Hepatic stellate cell (primary cell): ENCODE data around the gene SMCHD1.
A peak's percentile ranks its signal among the peaks of the same experiment; 100 is the strongest.

Experiments used
- DNase-seq: peaks from one replicate; pipeline ENCODE4 v3.0.0; 2011; ENCODE audit warnings: low spot score

The SMCHD1 gene

DNA sequence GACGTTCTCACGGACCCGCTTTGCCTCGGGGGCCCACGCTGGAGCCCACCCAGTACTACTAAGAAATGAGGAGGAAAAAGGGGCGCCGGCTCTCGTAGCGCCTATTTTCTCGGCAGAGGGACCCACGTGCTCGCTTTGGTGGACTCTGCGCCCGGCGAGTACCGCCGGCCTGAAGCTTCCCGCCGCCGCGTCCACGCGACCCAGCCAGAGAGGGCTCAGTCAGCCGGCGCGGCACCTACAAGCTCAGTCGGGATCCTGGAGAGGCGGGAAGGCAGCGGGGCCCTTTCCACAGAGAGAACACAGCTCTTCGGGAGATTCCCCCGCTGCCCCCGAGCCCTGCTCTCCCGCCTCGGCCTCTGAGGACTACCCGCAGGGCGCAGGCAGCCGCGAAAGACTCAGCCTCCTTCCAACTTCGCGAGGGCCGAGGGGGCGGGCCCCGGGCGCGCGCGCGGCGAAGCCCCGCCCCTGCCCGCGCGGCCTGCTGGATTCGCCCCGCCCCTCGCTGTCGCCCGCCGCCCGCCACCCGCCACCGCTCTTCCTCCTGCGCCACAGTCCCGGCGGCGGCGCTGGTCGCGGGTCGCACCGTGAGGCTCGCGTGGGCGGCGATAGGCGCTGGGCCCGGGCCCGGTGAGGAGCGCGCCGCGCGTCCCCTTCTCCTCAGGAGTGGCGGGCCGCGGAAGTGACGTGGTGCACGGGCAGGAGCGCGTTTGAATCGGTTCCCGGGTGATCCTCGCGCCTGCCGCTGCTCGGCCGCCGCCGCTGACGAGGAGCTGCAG, at the start of gene SMCHD1:
TSS of gene SMCHD1 (plus strand) at position 549 of the 776 bp plus-strand sequence. CDS start 350 bp downstream, outside the sequence.
- DNase-seq = peak; percentile 77

DNA sequence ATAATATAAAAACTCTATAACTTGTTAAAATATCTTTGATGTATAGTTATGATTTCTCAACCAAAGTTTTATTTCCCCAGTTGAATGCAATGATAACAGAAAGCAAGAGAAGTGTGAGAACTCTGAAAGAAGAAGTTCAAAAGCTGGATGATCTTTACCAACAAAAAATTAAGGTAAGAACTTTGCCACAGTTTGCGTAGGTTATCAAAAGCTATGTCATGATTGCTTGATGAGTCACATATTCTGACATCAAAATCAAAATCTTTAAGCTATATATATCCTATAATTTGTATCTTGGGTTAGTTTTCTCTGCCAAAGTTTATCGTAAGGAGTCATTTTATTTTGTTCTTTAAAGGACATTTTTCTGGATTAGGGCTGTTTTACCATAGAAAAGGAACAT, 49.2 kb upstream of the SMCHD1 start:
- no peak for DNase-seq

DNA sequence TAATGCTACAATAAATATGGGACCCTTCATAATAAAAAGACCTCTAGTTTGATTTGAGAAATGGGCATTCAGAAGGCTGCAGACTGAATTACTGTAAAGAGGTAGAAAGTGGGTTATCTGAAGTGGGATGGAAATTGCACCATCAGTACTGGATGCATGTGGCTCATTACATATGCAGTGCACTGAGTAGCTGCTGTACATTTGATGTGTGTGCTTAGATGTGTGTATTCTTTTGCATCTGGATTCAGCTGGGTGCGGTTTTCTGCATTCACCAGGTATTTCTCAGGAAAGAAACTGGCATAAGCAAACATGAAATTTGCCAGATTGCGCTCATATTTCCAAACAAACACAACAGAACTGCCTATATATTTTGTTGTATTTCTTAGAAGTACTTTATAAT, 45.9 kb upstream of the SMCHD1 start:
- DNase-seq = no peak

DNA sequence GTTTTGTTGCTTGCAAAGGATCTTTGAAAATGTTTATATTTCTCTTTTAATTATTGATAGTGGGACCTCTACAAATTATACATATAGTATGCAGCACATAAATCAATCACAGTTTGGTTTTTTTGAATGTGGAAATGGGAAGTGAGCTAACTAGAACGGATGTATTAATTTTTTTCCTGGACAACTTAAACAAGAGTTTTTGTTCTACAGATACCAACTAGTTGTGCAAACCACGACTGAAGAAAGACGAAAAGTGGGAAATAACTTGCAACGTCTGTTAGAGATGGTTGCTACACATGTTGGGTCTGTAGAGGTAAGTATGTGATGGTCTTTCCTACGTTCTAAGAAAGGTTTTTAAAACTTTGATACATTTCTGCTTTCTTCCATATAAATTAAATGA, 45.0 kb upstream of the SMCHD1 start:
- DNase-seq = no peak

DNA sequence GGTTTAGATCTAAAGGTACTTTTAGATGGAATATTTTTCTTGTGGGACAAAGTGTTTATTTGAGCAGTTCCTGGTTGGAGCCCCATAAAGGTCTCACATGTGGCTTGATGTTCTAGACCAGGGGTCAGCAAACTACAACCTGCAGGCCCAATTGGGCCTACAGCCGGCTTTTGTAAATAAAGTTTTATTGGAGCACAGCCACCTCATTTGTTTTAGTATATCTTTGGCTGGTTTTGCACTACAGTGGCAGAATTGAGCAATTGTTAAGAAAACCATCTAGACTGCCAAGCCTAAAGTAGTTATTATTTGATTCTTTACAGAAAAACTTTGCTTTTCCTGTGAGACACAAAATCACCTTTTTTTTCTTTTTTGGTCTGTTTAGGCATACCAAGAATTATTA, 42.5 kb upstream of the SMCHD1 start:
- no peak for DNase-seq

DNA sequence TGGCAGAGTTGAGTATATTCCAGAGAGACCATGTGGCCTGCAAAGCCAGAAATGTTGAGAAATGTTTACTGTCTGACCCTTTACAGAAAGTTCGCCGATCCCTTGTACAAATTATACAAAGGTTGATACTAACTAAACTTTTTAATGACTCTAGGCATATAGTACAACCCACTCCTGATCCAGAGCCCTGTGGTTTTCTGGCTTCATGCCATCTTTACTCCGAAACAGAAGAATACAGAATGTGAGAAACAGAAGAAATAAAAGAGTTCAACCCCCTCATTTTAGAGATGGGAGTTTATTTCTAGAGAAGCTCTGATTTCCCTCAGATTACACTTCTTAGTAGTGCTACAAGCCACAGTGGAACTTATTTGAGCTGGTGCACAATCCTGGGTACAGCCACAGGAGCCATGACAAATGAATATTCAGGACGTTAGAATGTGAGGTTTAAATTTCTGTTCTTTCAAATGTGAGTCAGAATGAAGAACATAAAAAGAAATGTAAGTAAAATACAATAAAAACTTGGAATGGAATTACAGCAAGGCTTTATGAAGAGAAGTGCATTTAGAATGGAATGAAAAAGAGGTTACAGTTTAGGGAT, 38.0 kb upstream of the SMCHD1 start:
- DNase-seq = no peak

DNA sequence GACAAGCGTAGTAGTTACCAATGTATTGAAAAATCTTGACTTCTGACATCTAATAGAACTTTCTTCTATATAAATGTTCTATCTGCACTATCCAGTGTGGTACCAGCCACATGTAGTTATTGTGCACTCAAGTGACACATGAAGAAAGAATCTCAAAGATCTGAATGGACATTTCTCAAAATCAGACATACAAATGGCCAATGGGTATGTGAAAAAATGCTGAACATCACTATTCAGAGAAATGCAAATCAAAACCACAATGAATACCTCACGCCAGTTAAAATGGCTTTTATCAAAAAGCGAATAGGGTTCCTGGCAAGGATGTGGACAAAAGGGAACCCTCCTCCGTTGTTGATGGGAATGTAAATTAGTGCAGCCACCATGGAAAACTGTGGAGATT, 37.5 kb upstream of the SMCHD1 start:
- DNase-seq = no peak

DNA sequence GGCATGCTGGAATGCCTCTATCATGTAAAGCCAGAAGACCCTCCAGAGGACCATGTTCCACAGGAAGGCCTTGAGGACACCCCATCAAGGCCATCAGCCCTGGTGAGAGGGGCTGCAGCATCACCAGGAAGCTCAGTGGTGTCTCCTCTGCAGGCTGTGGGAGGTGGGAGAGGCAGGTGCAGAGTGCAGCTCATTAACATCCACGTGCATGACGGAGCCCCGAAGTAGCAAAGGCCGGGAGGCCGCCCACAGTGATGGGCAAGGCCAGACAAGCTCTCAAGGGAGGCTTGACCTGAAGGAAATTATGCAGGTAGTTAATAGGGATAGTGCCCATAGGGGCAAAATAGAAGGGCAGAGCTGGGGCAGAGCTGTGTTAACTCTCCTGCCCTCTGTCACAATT, 30.3 kb upstream of the SMCHD1 start:
- DNase-seq = no peak

DNA sequence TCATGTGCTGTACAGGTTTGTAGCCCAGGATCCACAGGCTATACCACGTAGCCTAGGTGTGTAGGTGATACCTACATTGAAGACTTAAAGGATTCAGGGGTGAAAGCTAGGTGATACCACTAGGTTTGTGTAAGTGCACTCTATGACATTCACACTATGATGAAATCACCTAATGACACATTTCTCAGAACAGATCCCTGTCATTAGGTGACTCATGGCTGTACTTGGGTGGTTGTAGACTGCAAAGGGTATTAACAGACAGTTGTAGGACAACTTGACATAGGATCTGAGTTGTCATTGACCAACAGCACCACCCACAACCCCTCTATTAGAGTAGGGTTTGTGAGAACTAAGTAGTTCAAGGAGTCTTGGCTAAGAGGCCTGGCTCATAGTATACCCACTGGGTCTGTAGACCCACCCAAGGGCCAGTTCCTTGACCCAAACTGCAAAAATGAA, 27.7 kb upstream of the SMCHD1 start:
- DNase-seq = no peak

DNA sequence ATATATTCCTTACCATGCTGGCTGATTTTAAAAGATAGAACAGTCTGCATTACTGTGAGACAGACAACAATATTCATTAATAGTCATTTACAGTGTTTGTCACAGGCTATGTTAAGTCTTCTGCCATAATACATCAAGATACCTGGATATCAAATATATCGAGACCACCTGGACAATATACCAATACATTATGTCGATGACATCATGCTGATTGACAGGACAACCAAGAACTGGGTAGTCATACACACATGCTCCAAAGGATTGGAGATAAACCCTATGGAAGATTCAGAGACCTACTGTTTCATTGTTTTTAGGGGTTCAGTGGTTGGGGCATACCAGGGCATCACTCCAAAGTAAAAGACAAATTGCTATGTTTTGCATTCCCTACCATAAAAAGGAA, 26.5 kb upstream of the SMCHD1 start:
- DNase-seq = no peak

DNA sequence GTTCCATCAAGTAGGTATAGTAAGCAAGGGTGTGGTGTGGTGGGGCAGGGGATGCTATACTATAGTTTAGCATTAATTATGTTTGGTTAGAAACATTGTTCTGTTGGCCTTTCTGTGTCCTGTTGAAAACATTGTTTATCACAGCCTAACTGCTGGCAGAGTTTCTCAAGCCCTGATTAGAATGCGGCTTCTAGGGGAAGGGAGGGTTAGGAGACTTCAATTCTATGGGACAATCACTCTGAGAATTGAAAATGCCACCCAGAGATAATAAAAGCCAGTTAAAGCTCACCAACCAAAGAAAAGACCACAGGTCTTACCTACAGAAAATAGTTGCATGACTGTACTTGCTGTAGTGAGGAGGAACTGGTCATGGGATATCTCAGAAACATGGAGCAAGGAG, 19.9 kb upstream of the SMCHD1 start:
- DNase-seq = no peak

DNA sequence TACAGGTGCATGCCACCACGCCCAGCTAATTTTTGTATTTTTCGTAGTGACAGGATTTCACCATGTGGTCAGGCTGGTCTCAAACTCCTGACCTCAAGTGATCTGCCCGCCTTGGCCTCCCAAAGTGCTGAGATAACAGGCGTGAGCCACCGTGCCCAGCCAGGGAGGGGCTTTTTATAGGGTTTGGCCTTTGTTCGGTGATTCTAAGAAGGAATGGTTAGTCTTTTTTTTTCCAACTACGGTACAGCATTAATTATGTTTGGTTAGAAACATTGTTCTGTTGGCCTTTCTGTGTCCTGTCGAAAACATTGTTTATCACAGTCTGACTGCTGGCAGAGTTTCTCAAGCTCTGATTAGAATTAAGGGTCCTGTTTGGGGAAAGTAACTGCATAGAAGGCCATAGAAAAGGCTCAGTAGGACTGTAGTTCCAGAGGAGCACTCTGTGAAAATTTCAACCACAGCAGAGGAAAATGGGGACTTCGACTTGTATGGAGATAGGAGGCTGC, 19.3 kb upstream of the SMCHD1 start:
- no peak for DNase-seq

DNA sequence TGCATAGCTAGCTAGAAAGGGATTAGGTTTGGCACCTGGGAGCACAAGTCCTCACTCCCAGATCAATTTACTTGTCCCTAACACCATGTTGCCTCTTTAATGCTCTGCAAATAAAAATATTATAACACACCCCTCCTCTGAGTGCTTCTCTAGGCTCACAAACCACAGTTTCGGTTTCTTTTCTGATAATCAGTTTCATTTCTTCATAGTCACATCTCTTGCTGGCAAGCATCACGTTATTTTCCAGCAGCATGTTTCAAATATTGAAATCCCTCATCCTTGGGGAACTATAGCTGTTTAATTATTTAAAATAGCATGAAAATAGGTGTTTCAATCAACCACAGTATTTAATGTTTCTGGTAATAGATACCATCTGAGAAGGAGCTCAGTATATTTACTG, 13.9 kb upstream of the SMCHD1 start:
- DNase-seq = peak; percentile 41

DNA sequence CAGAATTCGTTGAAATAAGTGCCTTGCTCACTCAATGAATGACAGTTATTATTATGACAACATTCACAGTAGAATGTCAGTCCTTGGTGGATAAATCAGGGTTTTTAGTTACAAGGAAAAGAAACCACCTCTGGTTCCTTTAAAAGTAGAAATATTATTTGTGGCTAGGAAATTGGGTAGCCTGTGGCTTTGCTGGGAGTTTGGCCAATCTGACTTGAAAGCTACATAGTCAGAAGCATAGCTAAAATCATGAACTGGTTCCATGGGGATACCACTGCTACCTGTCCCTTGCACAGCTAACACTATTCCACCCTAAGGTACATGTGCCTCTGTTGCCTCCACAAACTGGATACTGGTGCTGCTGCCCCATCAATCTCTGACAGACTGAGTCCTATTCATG, 12.8 kb upstream of the SMCHD1 start:
- DNase-seq = no peak

DNA sequence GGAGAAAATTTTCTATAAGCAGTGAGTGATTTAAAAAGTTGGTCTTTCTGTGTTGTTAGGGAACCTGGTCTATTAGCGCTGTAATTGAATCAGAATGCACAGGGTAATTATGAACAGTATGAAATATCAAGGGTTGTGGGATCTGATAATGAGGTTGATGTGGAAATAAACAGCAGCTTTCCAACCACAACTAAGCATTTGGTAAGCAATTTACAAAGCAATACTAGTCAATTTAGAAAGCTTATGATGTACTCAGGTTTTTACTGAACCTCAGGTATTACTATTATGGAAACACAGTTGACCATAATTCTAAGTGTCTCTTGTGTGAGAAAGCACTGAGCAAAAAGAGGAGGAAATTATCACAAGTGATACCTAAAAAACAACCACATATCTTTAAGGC, 11.0 kb upstream of the SMCHD1 start:
- DNase-seq = no peak

DNA sequence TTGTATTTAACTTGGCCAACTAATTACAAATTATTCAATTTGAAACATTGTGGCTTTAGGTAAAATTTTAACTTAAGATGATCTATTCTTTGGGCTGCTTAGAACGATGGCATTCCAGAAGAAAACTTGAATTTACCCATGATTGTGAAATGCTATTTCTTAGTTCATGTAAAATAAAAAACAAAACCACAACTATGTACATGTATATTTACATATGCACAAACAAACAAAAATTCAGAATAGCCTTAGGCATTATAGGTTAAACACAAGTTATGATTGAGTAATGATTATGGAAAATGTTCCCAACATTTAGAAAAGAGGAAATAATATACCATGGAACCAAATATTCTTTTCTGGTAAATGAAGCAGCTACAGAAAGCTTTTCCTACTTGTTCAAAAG, 3.5 kb upstream of the SMCHD1 start:
- DNase-seq = no peak

DNA sequence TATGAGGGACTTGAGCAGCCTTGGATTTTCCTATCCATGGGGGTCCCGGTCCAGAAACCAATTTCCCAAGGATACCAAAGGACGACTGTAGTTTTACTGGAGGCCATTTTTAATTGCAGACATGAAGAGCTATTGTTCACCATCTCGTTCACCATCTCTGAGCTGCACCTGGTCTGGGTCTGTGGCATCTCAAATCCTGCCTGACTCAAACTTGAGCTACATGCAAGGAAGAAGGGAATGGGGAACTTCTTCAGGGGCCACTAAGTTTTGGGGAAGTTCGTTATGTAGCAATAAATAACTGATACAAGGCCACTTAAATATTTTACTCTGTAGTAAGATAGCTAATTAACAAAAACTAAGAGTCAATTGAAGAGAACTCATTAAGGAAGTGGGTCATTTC, 2.1 kb upstream of the SMCHD1 start:
- no peak for DNase-seq

DNA sequence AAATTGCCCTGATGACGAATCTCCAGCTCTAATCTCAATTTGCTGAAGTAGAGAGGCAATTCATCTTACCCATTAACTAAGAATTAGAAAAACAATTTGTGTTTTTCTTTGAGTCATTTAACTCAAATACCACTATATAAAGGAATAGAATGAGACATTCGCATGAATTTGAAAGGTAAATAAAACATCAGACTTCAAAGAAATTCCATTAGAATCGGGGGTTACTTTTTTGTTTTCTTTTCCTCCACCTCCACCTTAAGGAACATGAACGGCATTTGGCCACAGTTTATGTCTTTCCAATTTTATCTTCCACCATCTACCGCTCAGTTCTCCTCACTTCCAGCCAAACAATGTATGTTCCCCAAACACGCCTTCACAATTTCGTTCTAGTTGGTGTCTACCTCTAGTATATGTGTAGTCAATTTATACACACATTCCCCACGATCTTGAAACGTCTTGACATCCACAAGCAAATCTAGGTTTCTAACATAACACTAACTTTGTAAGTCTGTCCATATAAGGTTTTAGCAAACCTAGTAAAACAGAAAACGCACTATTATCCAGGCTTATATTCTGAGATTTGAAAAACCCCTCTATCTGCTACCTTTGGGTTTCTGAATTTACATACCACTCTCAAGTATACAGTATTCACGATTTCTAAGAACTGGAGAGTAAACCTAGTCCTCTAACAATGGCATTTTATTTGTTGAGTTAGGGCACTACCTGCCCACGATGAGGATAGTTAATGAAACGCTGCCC, 1.2 kb upstream of the SMCHD1 start:
- DNase-seq = no peak

DNA sequence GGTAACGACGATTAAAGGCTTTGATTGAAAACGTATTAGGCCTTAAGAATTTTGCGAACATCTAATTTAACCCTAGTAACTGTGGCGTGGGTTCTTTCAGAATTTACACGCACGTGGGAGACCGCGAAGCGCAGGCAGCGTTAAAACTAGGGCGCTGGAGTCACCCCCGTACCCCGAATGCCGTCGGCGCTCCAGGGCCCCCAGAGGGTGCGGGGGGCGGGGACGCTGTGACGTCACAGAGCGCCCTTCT, 673 bp upstream of the SMCHD1 start:
- DNase-seq = peak; percentile 34

DNA sequence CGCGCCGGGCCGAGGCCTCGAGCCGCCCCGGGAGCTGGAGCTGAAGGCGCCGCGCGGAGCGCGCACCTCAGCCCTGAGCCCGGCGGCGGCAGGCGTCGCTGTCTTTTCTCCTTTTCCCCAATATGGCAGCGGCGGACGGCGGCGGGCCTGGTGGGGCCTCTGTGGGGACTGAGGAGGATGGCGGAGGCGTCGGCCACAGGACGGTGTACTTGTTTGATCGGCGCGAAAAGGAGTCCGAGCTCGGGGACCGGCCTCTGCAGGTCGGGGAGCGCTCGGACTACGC, 369 bp downstream of the SMCHD1 start:
- DNase-seq = no peak

DNA sequence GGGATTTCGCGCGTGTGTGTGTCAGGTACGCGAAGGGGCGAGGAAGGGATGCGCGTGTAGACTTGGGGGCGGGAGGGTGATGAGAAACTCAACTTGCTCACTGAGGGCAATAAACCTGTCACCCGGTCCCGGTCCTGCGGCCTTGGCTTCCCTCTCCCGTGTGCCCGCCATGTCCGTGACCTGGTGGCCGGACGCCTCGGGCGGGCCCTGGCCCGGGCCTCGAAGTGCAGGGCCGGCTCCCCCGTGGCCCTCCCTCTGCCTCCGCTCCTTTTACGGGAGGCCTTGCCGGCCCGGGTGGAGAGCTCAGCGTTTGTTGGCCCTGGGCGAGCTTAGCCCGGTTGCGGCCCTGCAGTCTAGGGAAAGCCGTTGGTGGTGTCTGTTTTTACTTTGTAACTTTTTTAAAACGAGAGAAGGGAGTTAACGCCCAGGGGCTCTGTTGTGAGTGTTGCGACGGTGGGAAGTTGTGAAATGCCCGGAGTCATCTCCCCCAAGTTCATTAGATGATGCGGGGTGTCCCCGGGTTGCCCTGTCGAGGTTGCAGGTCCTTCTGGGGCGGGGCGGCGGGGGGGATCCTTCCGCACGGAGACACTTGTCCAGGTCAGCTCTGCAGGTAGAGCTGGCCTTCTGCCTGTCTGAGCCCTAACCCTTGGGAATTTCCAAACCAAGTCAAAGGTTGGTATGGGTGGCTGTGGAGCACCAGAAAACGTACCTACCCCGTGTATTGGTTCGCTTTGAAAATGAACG, 883 bp downstream of the SMCHD1 start:
- DNase-seq = peak; percentile 46

DNA sequence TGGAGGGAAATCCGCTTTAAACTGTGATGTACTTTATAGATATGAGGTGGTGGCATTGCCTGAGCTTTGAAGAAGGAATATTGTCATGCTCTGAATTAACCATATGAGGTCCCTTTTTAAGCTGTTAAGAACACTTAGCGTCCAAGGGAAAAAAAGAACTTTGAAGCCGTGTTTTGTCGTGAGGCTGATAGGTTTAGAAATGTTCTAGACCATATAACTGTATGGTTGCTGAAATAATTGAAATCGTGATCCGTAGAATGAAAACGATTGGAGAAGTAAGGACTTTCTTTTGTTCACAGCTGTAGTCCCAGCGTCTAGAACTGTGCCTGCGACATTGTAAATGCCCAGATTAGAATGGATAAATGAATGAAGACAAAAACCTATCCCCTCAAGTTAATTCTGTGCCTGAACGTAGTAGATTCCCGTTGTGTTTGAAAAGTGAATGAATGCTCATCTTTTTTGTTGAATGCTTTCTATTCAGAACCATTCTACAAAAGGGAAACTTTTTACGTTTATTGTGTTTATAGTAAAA, 1.5 kb downstream of the SMCHD1 start:
- DNase-seq = no peak
